IPS DF 4.7 (cell line): ENCODE data around the gene ALDH1B1.
"Not testable (repeated sequence)": the region's sequence is repeated elsewhere in the genome, so short reads cannot be mapped to it uniquely, and the experiment has no call there.

Experiments used
- DNase-seq: peaks from one replicate; pipeline ENCODE4 v3.0.0-alpha.2; 2013; ENCODE audit warnings: low spot score; ENCODE audit errors: extremely low read depth

Gene ALDH1B1

GRCh38 chr9:38360839-38361472 is 31.5 kb upstream of the ALDH1B1 start:
- no peak for DNase-seq

GRCh38 chr9:38361473-38361850 is 31.0 kb upstream of the ALDH1B1 start:
- no peak for DNase-seq

GRCh38 chr9:38362852-38363588 is 29.5 kb upstream of the ALDH1B1 start:
- DNase-seq = no peak

- DNase-seq = no peak
These were observed 28.9 kb upstream of the ALDH1B1 start for GRCh38 chr9:38363589-38363925.

- DNase-seq = no peak
These were observed 24.6 kb upstream of the ALDH1B1 start for GRCh38 chr9:38367898-38368297.

GRCh38 chr9:38368731-38369130 is 23.8 kb upstream of the ALDH1B1 start:
- no peak for DNase-seq

- no peak for DNase-seq
These were observed 22.3 kb upstream of the ALDH1B1 start for GRCh38 chr9:38370176-38370575.

- DNase-seq = no peak
These were observed 21.0 kb upstream of the ALDH1B1 start for GRCh38 chr9:38371495-38371894.

GRCh38 chr9:38372762-38373619 is 19.5 kb upstream of the ALDH1B1 start:
- no peak for DNase-seq

- DNase-seq = no peak
These were observed 18.8 kb upstream of the ALDH1B1 start for GRCh38 chr9:38373679-38374078.

- no peak for DNase-seq
These were observed 17.5 kb upstream of the ALDH1B1 start for GRCh38 chr9:38374847-38375571.

- DNase-seq = no peak
These were observed 16.9 kb upstream of the ALDH1B1 start for GRCh38 chr9:38375572-38375963.

GRCh38 chr9:38376021-38376670 is 16.4 kb upstream of the ALDH1B1 start:
- no peak for DNase-seq

- not testable (repeated sequence) for DNase-seq
These were observed 15.0 kb upstream of the ALDH1B1 start for GRCh38 chr9:38377336-38378083.

GRCh38 chr9:38380230-38380871 is 12.2 kb upstream of the ALDH1B1 start:
- DNase-seq = no peak

GRCh38 chr9:38380872-38381534 is 11.5 kb upstream of the ALDH1B1 start:
- no peak for DNase-seq

GRCh38 chr9:38382141-38382540 is 10.4 kb upstream of the ALDH1B1 start:
- no peak for DNase-seq

GRCh38 chr9:38384990-38385848 is 7.3 kb upstream of the ALDH1B1 start:
- no peak for DNase-seq
